Amniotic stem cell (primary cell): ENCODE results near the gene KIF21B.
"Not testable (repeated sequence)": the region's sequence is repeated elsewhere in the genome, so short reads cannot be mapped to it uniquely, and the experiment has no call there.

Experiments
- DNase-seq: peaks from one replicate; lab custom pipeline; 2025; lab: John Stamatoyannopoulos, UW

The KIF21B gene

GRCh38 chr1:200971428-200971903, 52.0 kb downstream of the KIF21B start:
- no peak for DNase-seq

- DNase-seq = no peak
Measured at GRCh38 chr1:200970771-200971427, 52.6 kb downstream of the KIF21B start.

GRCh38 chr1:200969726-200970561, 53.6 kb downstream of the KIF21B start:
- DNase-seq = no peak

- no peak for DNase-seq
Measured at GRCh38 chr1:200968469-200969410, 54.8 kb downstream of the KIF21B start.

- no peak for DNase-seq
Measured at GRCh38 chr1:200967693-200968468, 55.6 kb downstream of the KIF21B start.

GRCh38 chr1:200966934-200967333, 56.6 kb downstream of the KIF21B start:
- DNase-seq = no peak

GRCh38 chr1:200965111-200965805, 58.3 kb downstream of the KIF21B start:
- no peak for DNase-seq

GRCh38 chr1:200963888-200964287, 59.6 kb downstream of the KIF21B start:
- not testable (repeated sequence) for DNase-seq

- DNase-seq = no peak
Measured at GRCh38 chr1:200963076-200963475, 60.4 kb downstream of the KIF21B start.

- no peak for DNase-seq
Measured at GRCh38 chr1:200962631-200963030, 60.9 kb downstream of the KIF21B start.

- not testable (repeated sequence) for DNase-seq
Measured at GRCh38 chr1:200962151-200962550, 61.4 kb downstream of the KIF21B start.

- no peak for DNase-seq
Measured at GRCh38 chr1:200960948-200961340, 62.6 kb downstream of the KIF21B start.

- DNase-seq = no peak
Measured at GRCh38 chr1:200960236-200960947, 63.1 kb downstream of the KIF21B start.

- no peak for DNase-seq
Measured at GRCh38 chr1:200959411-200959921, 64.0 kb downstream of the KIF21B start.

- no peak for DNase-seq
Measured at GRCh38 chr1:200958597-200958996, 64.9 kb downstream of the KIF21B start.

GRCh38 chr1:200954434-200954833, 69.1 kb downstream of the KIF21B start:
- DNase-seq = no peak

- no peak for DNase-seq
Measured at GRCh38 chr1:200951016-200951415, 72.5 kb downstream of the KIF21B start.

GRCh38 chr1:200949626-200950025, 73.9 kb downstream of the KIF21B start:
- DNase-seq = no peak

- DNase-seq = no peak
Measured at GRCh38 chr1:200947059-200947566, 76.4 kb downstream of the KIF21B start.

GRCh38 chr1:200945111-200945510, 78.4 kb downstream of the KIF21B start:
- DNase-seq = no peak
